Uterus (tissue), 4 donors: ENCODE results near the gene SCAMP5. TPM values are rescaled to one million over a fixed set of nuclear protein-coding genes. Genes with fewer than 3 reads are reported as not detected.

Experiments
- DNase-seq, 2 donors: peaks; one replicate each; pipeline ENCODE4 v3.0.0-alpha.2; 2019 to 2020
- H3K27ac ChIP-seq, 2 donors: fragments of 200-600 bp; sonication (generic); 1 replicate in 1 of 2; 2 replicates in 1 of 2; pipeline ENCODE4 v1.5.1; 2016 to 2018
- H3K27me3 ChIP-seq, 2 donors: fragments of 200-600 bp; sonication (generic); one replicate each; pipeline ENCODE4 v1.5.1; 2018 to 2019; ENCODE audit warnings: control low read depth in 1 of 2
- H3K36me3 ChIP-seq, 2 donors: fragments of 200-600 bp; sonication (generic); one replicate each; pipeline ENCODE4 v1.5.1; 2019; ENCODE audit warnings: control low read depth in 1 of 2
- H3K4me1 ChIP-seq, 2 donors: fragments of 200-600 bp; sonication (generic); one replicate each; pipeline ENCODE4 v1.5.1; 2018 to 2019; ENCODE audit warnings: control low read depth in 1 of 2
- H3K4me3 ChIP-seq, 2 donors: fragments of 200-600 bp; sonication (generic); 1 replicate in 1 of 2; 2 replicates in 1 of 2; pipeline ENCODE4 v1.5.1; 2018 to 2019; ENCODE audit warnings: mild to moderate bottlenecking in 1 of 2
- H3K9me3 ChIP-seq, 2 donors: fragments of 200-600 bp; sonication (generic); one replicate each; pipeline ENCODE4 v1.5.1; 2019; ENCODE audit warnings: control low read depth in 1 of 2
- POLR2A ChIP-seq, 2 donors: fragments of 450-650 bp; IDR thresholded peaks; one replicate each; pipeline ENCODE4 v1.6.1; 2016; ENCODE audit warnings: antibody characterized with exemption in 2 of 2, mild to moderate bottlenecking in 1 of 2, moderate library complexity in 1 of 2
- intact Hi-C: fragments of 100-400 bp; cut with DNase I; formaldehyde crosslinking; loops from one replicate; pipeline ENCODE4 v1.15.1; 2023; ENCODE audit warnings: low total_unique reads
- total RNA-seq, 4 donors: library from RNA; depleted of rRNA in 3 of 4; stranded (reverse); fragments of >200 nt in 3 of 4; gene quantifications; one replicate each; pipeline versions ENCODE4 v1.1.0 to v1.2.4, GENCODE V29; 2014 to 2023
- TF ChIP-seq, protein P1 (sequence below), 4 experiments: fragments of 200-600 bp in 2 of 4; fragments of 450-650 bp in 2 of 4; sonication (generic) in 2 of 4; IDR thresholded peaks; one replicate each; pipeline ENCODE4 v1.5.1; 2016 to 2019; ENCODE audit warnings: antibody characterized with exemption in 4 of 4, mild to moderate bottlenecking in 2 of 4, moderate library complexity in 1 of 4
- donor health status: DM: yes; HTN: yes; CAD: no.

SCAMP5 gene
- total RNA-seq, 4 donors from 2014 or later: 0.29 to 6.6 (median 1.9) TPM

GRCh38 chr15:74961616-74962015 is 33.7 kb upstream of the SCAMP5 start:
- Histone ChIP-seq H3K27me3 (peaks cover 4 to 20% of the 10 kb centered on the region in 2 donors), H3K36me3 (no peaks in the 10 kb centered on the region), H3K27ac (no peak overlapping the region), H3K4me3 (no peak overlapping the region), H3K9me3 (no peaks in the 10 kb centered on the region), H3K4me1 (peaks cover 0 to 7% of the 10 kb centered on the region in 2 donors)
- DNase-seq: no peak
- intact Hi-C loops: no loop called here
- no peak for TF ChIP-seq POLR2A (IDR thresholded peaks at IDR 0.05)
- TF ChIP-seq, protein P1, sequence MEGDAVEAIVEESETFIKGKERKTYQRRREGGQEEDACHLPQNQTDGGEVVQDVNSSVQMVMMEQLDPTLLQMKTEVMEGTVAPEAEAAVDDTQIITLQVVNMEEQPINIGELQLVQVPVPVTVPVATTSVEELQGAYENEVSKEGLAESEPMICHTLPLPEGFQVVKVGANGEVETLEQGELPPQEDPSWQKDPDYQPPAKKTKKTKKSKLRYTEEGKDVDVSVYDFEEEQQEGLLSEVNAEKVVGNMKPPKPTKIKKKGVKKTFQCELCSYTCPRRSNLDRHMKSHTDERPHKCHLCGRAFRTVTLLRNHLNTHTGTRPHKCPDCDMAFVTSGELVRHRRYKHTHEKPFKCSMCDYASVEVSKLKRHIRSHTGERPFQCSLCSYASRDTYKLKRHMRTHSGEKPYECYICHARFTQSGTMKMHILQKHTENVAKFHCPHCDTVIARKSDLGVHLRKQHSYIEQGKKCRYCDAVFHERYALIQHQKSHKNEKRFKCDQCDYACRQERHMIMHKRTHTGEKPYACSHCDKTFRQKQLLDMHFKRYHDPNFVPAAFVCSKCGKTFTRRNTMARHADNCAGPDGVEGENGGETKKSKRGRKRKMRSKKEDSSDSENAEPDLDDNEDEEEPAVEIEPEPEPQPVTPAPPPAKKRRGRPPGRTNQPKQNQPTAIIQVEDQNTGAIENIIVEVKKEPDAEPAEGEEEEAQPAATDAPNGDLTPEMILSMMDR (IDR thresholded peaks at IDR 0.05): no peak

DNA sequence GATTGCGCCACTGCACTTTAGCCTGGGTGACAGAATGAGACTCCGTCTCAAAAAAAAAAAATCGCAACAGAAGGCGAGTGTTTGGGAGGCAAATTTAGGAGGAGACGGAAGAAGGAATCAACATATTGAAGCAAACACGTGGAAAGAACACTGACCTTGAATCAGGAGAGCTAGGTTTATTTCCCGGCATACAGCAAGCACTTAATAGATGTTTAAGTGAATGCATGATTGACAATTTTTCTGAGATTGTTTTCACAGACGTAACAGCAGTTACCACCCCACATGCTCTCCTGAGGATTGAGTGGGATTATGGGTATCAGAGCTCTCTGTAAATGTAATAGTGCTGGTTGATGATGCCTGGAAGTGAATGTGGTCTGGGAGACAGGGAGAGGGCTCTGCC is 33.1 kb upstream of the SCAMP5 start:
- no peak overlapping the region for H3K27ac ChIP-seq
- H3K36me3 ChIP-seq: no peaks in the 10 kb centered on the region
- no peak for TF ChIP-seq POLR2A (IDR thresholded peaks at IDR 0.05)
- TF ChIP-seq, protein P1 (IDR thresholded peaks at IDR 0.05): no peak
- H3K4me3 ChIP-seq: no peak overlapping the region
- peaks cover 0 to 5% of the 10 kb centered on the region in 2 donors for H3K4me1 ChIP-seq
- intact Hi-C loops: no loop called here
- no peaks in the 10 kb centered on the region for H3K9me3 ChIP-seq
- DNase-seq: no peak
- H3K27me3 ChIP-seq: peaks cover 4 to 20% of the 10 kb centered on the region in 2 donors

DNA sequence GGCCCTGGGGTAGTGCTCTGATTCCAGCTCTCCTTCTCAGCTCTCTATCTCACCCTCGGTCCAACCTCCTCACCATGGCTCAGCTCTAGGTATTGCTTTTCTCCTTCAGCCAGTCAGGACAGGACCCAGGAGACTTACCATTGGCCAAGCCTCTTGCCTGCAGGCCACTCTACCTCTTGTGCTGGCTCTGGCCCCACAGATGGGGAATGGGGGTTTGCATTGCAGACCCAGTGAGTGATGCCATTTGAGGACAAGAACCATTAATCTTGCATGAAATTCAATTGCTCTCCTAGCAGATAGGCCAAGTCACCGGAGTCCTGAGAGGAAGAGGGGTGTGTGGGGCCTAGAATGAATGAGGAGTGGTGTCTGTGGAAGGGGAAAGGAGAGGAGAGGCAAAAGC is 32.7 kb upstream of the SCAMP5 start:
- Histone ChIP-seq H3K4me3 (no peak overlapping the region), H3K27ac (no peak overlapping the region), H3K36me3 (no peaks in the 10 kb centered on the region), H3K4me1 (peaks cover 0 to under 1% of the 10 kb centered on the region in 2 donors), H3K9me3 (no peaks in the 10 kb centered on the region), H3K27me3 (peaks cover 4 to 20% of the 10 kb centered on the region in 2 donors)
- intact Hi-C loops: no loop called here
- no peak for TF ChIP-seq POLR2A (IDR thresholded peaks at IDR 0.05)
- TF ChIP-seq, protein P1 (IDR thresholded peaks at IDR 0.05): no peak
- no peak for DNase-seq

DNA sequence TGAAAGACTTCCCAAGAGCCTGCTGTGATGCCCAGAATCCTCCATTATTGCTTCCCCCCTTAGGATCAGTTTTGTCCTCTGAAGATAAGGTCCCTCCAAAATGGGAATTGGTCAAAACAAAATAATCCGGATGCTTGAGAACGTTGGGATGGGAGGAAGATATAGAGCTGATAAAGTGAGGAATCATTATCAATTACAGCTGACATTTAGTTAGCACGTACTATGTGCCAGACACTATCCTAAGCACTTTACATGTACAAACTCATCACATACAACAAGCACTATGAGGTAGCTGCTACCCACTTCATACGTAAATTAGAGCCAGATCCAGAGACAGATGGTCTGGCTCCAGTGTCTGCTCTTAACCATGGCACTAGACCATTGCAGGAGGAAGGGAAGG is 32.1 kb upstream of the SCAMP5 start:
- no peak for DNase-seq
- TF ChIP-seq, protein P1 (IDR thresholded peaks at IDR 0.05): no peak
- no peak for TF ChIP-seq POLR2A (IDR thresholded peaks at IDR 0.05)
- no peaks in the 10 kb centered on the region for H3K4me1 ChIP-seq
- H3K36me3 ChIP-seq: no peaks in the 10 kb centered on the region
- no peak overlapping the region for H3K27ac ChIP-seq
- no peaks in the 10 kb centered on the region for H3K9me3 ChIP-seq
- H3K4me3 ChIP-seq: no peak overlapping the region
- intact Hi-C loops: no loop called here
- H3K27me3 ChIP-seq: peaks cover 4 to 15% of the 10 kb centered on the region in 2 donors

DNA sequence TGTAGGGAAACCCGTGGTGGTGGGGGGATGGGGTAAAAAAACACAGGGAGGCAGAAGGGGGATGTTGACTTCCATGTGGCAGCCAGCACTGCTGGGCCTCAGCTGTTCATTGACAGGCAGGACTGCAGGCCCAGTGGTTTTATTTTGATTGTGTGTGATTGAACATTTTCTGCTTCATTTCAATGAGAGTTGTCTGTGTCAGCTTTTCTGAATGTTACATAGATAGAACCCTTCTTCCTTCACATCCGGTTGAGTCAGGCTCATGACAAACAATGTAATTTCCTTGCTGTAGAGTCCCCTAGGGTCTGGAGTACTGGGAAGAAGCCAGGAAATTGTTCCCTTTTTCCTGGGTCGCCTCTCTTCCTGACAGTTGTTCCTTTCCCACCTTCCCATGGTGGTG is 30.6 kb upstream of the SCAMP5 start:
- no peak overlapping the region for H3K27ac ChIP-seq
- H3K4me1 ChIP-seq: no peaks in the 10 kb centered on the region
- TF ChIP-seq POLR2A (IDR thresholded peaks at IDR 0.05): no peak
- TF ChIP-seq, protein P1 (IDR thresholded peaks at IDR 0.05): no peak
- DNase-seq: no peak
- H3K27me3 ChIP-seq: peaks cover 0 to under 1% of the 10 kb centered on the region in 2 donors
- H3K9me3 ChIP-seq: no peaks in the 10 kb centered on the region
- intact Hi-C loops: no loop called here
- H3K36me3 ChIP-seq: no peaks in the 10 kb centered on the region
- no peak overlapping the region for H3K4me3 ChIP-seq
